ENCODE measurements around the gene DPM2. TPM values are rescaled to one million over a fixed set of nuclear protein-coding genes. Genes with fewer than 3 reads are reported as not detected.
A peak's percentile ranks its signal among the peaks of the same experiment; 100 is the strongest.

Gene DPM2
- total and polyA plus RNA-seq, 4 donors: 20.5 to 51.3 (median 50.9) TPM

GRCh38 chr9:127958728-127959127, 21.1 kb upstream of the DPM2 start:
- no peak overlapping the region for H3K27ac ChIP-seq (ENCODE audit: low read depth in 1 of 2, low read length in 1 of 2)
- no peak for ATAC-seq (ENCODE audit: insufficient read depth, low FRiP score)
- no peaks in the 10 kb centered on the region for H3K9me3 ChIP-seq (ENCODE audit: control insufficient read depth in 4 of 4, insufficient read depth in 3 of 4, low read length in 3 of 4)
- H3K4me1 ChIP-seq (ENCODE audit: control insufficient read depth in 5 of 5, insufficient read depth in 5 of 5, low read length in 5 of 5): peaks cover 3 to 20% (median 7%) of the 10 kb centered on the region in 5 donors
- H3K36me3 ChIP-seq (ENCODE audit: control insufficient read depth in 4 of 4, insufficient read depth in 4 of 4, low read length in 4 of 4): no peaks in the 10 kb centered on the region
- H3K27me3 ChIP-seq (ENCODE audit: control insufficient read depth in 3 of 3, insufficient read depth in 3 of 3, low read length in 2 of 3): no peaks in the 10 kb centered on the region
- 95 to 100% methylated on average over 1 of the region's 1 CpG for WGBS, 2 donors
- no peak overlapping the region for H3K4me3 ChIP-seq
- no peak for TF ChIP-seq CTCF (IDR thresholded peaks at IDR 0.05; ENCODE audit: control extremely low read depth, extremely low read depth)
- no peak for DNase-seq
- no peak overlapping the region for H3K9ac ChIP-seq (ENCODE audit: insufficient read depth in 1 of 2, low read length in 2 of 2)

DNA sequence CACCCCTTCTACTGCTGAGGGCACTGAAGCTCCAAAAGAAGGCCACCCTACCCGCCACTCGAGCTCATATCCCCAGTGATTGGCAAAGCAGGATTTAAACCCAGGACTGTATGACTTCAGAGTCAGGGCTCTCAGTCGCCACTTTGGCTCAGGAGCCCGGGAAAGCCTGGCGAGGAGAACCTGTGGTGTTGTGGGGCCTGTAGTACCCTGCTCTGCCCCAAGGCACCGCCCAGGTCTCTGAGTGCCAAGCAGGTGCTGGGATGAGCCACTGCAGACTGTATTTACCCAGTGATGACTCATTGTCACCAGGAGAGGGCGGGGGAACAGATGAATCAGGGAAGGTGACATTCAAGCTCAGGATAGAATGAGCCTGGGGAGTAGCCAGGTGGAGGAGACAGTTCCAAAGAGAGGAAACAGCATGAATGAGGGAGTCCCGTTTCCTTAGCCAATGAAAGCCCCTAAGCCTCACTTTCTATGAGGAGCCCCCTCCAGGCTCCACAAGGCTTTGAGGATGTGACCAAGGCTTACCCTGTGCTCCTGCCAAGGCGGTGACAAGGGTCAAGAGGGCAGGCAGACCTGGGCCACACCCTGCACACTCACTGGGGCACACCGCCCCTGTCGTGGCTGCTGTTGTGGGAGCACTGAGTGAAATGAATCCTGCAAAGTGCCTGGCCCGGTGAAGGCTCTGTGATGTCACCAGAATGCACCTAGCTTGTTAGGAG, 17.8 kb upstream of the DPM2 start:
- no peaks in the 10 kb centered on the region for H3K9me3 ChIP-seq (ENCODE audit: control insufficient read depth in 4 of 4, insufficient read depth in 3 of 4, low read length in 3 of 4)
- no peak for TF ChIP-seq CTCF (IDR thresholded peaks at IDR 0.05; ENCODE audit: control extremely low read depth, extremely low read depth)
- H3K27me3 ChIP-seq (ENCODE audit: control insufficient read depth in 3 of 3, insufficient read depth in 3 of 3, low read length in 2 of 3): no peaks in the 10 kb centered on the region
- DNase-seq (no peak), ATAC-seq (ENCODE audit: insufficient read depth, low FRiP score) (peak; percentile 90)
- H3K4me1 ChIP-seq (ENCODE audit: control insufficient read depth in 5 of 5, insufficient read depth in 5 of 5, low read length in 5 of 5): peaks cover 0 to 13% (median 4%) of the 10 kb centered on the region in 5 donors
- H3K36me3 ChIP-seq (ENCODE audit: control insufficient read depth in 4 of 4, insufficient read depth in 4 of 4, low read length in 4 of 4): no peaks in the 10 kb centered on the region
- WGBS, 2 donors: 58 to 77% methylated on average over 12 of the region's 12 CpGs
- H3K4me3 ChIP-seq: no peak overlapping the region
- H3K9ac ChIP-seq (ENCODE audit: insufficient read depth in 1 of 2, low read length in 2 of 2): no peak overlapping the region
- H3K27ac ChIP-seq (ENCODE audit: low read depth in 1 of 2, low read length in 1 of 2): peak overlapping the region; percentile 63 to 84

- ATAC-seq (ENCODE audit: insufficient read depth, low FRiP score) (no peak), DNase-seq (no peak)
- no peak overlapping the region for H3K4me3 ChIP-seq
- TF ChIP-seq CTCF (IDR thresholded peaks at IDR 0.05; ENCODE audit: control extremely low read depth, extremely low read depth): no peak
- H3K27me3 ChIP-seq (ENCODE audit: control insufficient read depth in 3 of 3, insufficient read depth in 3 of 3, low read length in 2 of 3): no peaks in the 10 kb centered on the region
- H3K9ac ChIP-seq (ENCODE audit: insufficient read depth in 1 of 2, low read length in 2 of 2): no peak overlapping the region
- peak overlapping the region; percentile 38 to 44 for H3K27ac ChIP-seq (ENCODE audit: low read depth in 1 of 2, low read length in 1 of 2)
- 70 to 82% methylated on average over 13 of the region's 13 CpGs for WGBS, 2 donors
- no peaks in the 10 kb centered on the region for H3K36me3 ChIP-seq (ENCODE audit: control insufficient read depth in 4 of 4, insufficient read depth in 4 of 4, low read length in 4 of 4)
- H3K9me3 ChIP-seq (ENCODE audit: control insufficient read depth in 4 of 4, insufficient read depth in 3 of 4, low read length in 3 of 4): no peaks in the 10 kb centered on the region
- H3K4me1 ChIP-seq (ENCODE audit: control insufficient read depth in 5 of 5, insufficient read depth in 5 of 5, low read length in 5 of 5): peaks cover 0 to 9% (median 4%) of the 10 kb centered on the region in 5 donors
These were observed 17.2 kb upstream of the DPM2 start for GRCh38 chr9:127954831-127955293.
